ENCODE data around the gene GLIS1.

The GLIS1 gene

GRCh38 chr1:53580739-53581475 is 158.1 kb downstream of the GLIS1 start:
- peak; percentile 48 for DNase-seq (ENCODE audit: low read depth)

- DNase-seq (ENCODE audit: low read depth), result no peak
These were observed 159.0 kb downstream of the GLIS1 start for GRCh38 chr1:53580009-53580400.

- no peak for DNase-seq (ENCODE audit: low read depth)
These were observed 159.5 kb downstream of the GLIS1 start for GRCh38 chr1:53579221-53580008.

- peak; percentile 42 for DNase-seq (ENCODE audit: low read depth)
These were observed 160.6 kb downstream of the GLIS1 start for GRCh38 chr1:53578358-53578757.

GRCh38 chr1:53577761-53578100 is 161.2 kb downstream of the GLIS1 start:
- no peak for DNase-seq (ENCODE audit: low read depth)

- no peak for DNase-seq (ENCODE audit: low read depth)
These were observed 161.9 kb downstream of the GLIS1 start for GRCh38 chr1:53576866-53577760.

GRCh38 chr1:53576381-53576801 is 162.6 kb downstream of the GLIS1 start:
- DNase-seq (ENCODE audit: low read depth), result no peak

- DNase-seq (ENCODE audit: low read depth), result no peak
These were observed 163.0 kb downstream of the GLIS1 start for GRCh38 chr1:53575955-53576320.

GRCh38 chr1:53575141-53575954 is 163.6 kb downstream of the GLIS1 start:
- DNase-seq (ENCODE audit: low read depth), result no peak

- DNase-seq (ENCODE audit: low read depth), result no peak
These were observed 164.3 kb downstream of the GLIS1 start for GRCh38 chr1:53574621-53575020.

GRCh38 chr1:53573931-53574330 is 165.0 kb downstream of the GLIS1 start:
- no peak for DNase-seq (ENCODE audit: low read depth)

GRCh38 chr1:53573522-53573921 is 165.4 kb downstream of the GLIS1 start:
- DNase-seq (ENCODE audit: low read depth), result no peak

- no peak for DNase-seq (ENCODE audit: low read depth)
These were observed 166.2 kb downstream of the GLIS1 start for GRCh38 chr1:53572815-53573173.

- peak; percentile 91 for DNase-seq (ENCODE audit: low read depth)
These were observed 166.7 kb downstream of the GLIS1 start for GRCh38 chr1:53572065-53572814.

- DNase-seq (ENCODE audit: low read depth), result no peak
These were observed 170.4 kb downstream of the GLIS1 start for GRCh38 chr1:53568540-53568939.

- no peak for DNase-seq (ENCODE audit: low read depth)
These were observed 171.1 kb downstream of the GLIS1 start for GRCh38 chr1:53567851-53568250.

GRCh38 chr1:53567450-53567849 is 171.5 kb downstream of the GLIS1 start:
- no peak for DNase-seq (ENCODE audit: low read depth)

- DNase-seq (ENCODE audit: low read depth), result no peak
These were observed 175.4 kb downstream of the GLIS1 start for GRCh38 chr1:53563611-53564010.

- DNase-seq (ENCODE audit: low read depth), result no peak
These were observed 176.0 kb downstream of the GLIS1 start for GRCh38 chr1:53562981-53563379.

- DNase-seq (ENCODE audit: low read depth), result no peak
These were observed 176.5 kb downstream of the GLIS1 start for GRCh38 chr1:53562291-53562980.
